KOPT-K1 (cell line): ENCODE data around the gene CALCB.

Experiments used
- H3K27ac ChIP-seq: fragments of 200-600 bp; sonication (generic); 2 replicates; pipeline ENCODE4 v1.5.1; 2016; ENCODE audit warnings: antibody characterized with exemption, mild to moderate bottlenecking, low read depth, low read length; ENCODE audit not compliant: poor library complexity, severe bottlenecking
- H3K36me3 ChIP-seq: fragments of 200-600 bp; sonication (generic); 2 replicates; pipeline ENCODE4 v1.5.1; 2017; ENCODE audit warnings: antibody characterized with exemption, mild to moderate bottlenecking, low read length, moderate library complexity; ENCODE audit not compliant: insufficient read depth
- H3K9me3 ChIP-seq: fragments of 200-600 bp; sonication (generic); 2 replicates; pipeline ENCODE4 v1.5.1; 2017; ENCODE audit warnings: antibody characterized with exemption, low read length, mild to moderate bottlenecking; ENCODE audit not compliant: insufficient read depth, poor library complexity, severe bottlenecking

The CALCB gene

DNA sequence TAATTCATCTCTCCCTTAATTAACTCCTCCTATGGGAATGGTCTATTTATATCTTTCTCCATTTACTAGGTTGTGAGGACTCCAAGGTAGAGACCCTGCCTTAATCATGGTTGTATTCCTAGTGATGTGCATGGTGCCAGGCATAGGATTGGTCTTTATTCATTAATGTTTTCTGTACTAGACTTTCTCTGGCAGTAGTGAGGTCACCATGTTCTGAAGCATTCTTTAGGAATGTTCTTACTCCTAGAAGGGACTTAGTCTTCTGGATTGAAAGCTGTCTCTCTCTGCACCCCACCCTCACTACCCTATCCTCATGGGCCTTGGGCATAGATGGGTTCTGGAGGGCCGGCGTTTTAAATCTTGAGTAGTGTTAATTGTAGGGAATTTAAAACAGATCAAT, 30.8 kb downstream of the CALCB start:
- no peaks in the 10 kb centered on the region for H3K9me3 ChIP-seq
- H3K27ac ChIP-seq = no peak overlapping the region
- H3K36me3 ChIP-seq = no peaks in the 10 kb centered on the region

DNA sequence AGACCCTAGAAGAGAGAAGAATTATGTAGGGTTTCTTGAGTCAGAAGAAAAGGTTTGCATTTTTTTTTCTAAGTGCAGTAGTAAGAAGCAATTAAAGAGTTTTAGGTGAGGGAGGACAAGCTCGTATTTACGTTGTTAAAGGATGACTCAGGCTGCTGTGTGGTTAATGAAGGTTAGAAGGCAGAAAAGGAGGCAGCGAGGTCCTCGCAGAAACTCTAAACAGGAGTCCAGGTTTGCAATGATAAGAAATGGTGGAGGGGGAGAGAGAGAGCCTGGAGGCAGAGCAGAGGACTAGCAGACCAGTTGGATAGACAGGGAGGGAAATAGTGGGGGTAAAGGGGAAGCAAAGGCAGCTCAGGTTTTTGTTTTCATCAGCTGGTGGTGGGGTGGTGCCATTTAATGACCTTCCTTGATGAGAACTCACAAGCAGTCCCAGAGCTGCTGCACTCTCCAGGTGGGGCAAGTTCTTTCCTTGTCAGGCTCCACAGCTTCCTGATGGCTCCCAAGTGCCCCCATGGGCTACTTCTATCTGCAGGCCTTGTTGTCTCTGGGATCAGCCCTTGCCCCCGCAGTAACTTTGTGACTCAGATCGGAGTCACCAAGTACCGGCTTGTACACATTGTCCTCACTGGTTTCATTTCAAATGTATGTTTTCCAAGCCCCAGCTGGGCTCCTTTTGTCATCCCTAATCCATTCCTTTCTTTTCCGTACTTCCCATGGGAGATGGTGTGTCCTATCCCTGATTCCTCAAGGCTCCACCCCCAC, 33.0 kb downstream of the CALCB start:
- H3K27ac ChIP-seq = no peak overlapping the region

GRCh38 chr11:15107730-15108515, 34.5 kb downstream of the CALCB start:
- no peaks in the 10 kb centered on the region for H3K9me3 ChIP-seq
- H3K36me3 ChIP-seq = no peaks in the 10 kb centered on the region
- no peak overlapping the region for H3K27ac ChIP-seq

More for the DNA sequence above, 33.0 kb downstream of the CALCB start:
- Histone ChIP-seq H3K36me3 (no peaks in the 10 kb centered on the region), H3K9me3 (no peaks in the 10 kb centered on the region)

DNA sequence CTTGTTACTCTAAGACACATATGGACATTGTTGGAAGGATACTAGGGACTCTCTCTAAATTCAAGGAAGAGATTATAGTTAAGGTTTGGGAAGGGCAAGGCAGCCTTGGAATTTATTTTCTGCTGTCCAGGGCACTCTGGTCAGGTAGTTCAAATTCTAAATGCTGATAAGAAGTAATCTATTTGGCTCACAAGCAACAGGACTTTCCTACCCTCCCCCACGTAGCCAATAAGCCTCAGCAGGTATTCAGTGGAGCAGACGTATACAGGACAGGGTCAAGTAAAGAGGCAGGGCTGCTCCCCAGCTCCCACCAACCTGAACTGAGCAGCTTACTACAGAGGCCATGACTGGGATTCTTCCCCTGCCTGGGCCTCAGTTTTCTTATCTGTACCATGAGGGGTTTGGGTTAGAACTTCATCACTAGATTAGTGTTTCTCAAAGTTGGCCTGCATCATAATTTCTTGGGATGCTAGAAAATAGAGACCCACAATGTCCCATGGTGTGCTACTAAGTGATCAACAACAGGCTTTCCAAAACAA, 35.3 kb downstream of the CALCB start:
- Histone ChIP-seq H3K9me3 (no peaks in the 10 kb centered on the region), H3K27ac (no peak overlapping the region), H3K36me3 (no peaks in the 10 kb centered on the region)

DNA sequence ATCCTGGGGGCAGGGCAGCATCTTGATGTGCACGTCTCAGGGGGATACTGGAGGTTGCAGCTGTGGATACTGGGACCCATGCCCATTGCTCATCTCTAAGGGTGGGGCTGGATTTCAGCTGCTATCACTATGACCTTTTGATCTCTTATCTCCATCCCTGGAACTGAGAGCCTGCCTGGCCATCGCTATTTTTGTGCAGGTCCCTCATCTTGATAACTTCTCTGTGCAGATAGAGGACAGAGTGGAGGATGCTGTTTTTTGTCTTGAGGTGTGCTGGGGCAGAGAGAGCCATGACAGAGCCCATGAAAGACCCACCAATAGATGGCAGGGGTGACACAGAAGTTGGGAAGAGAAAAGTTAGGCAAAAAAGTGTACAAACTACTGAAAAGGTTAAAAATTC, 36.2 kb downstream of the CALCB start:
- Histone ChIP-seq H3K27ac (no peak overlapping the region), H3K36me3 (no peaks in the 10 kb centered on the region), H3K9me3 (no peaks in the 10 kb centered on the region)

DNA sequence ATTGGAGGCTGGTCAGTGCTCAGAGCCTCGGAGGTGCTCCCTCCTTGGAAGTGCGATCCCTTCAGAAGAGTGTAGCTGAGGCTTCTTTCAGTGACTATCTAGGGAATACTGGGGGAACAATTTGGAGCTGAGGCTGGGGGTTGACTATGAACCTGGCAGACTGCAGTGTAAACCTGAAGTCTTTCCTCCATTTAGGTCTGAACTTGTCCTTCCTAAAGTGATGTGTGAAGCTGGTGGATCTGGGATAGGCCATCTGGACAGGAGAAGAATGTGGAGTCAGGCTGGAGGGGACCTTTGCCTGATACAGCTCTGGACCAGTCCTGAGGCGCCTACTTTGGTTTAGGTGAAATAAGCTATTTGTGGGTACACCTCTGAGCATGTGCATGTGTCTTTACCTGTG, 37.8 kb downstream of the CALCB start:
- H3K9me3 ChIP-seq = no peaks in the 10 kb centered on the region
- H3K27ac ChIP-seq = no peak overlapping the region
- no peaks in the 10 kb centered on the region for H3K36me3 ChIP-seq

GRCh38 chr11:15112131-15112541, 38.7 kb downstream of the CALCB start:
- no peak overlapping the region for H3K27ac ChIP-seq
- no peaks in the 10 kb centered on the region for H3K9me3 ChIP-seq
- no peaks in the 10 kb centered on the region for H3K36me3 ChIP-seq

DNA sequence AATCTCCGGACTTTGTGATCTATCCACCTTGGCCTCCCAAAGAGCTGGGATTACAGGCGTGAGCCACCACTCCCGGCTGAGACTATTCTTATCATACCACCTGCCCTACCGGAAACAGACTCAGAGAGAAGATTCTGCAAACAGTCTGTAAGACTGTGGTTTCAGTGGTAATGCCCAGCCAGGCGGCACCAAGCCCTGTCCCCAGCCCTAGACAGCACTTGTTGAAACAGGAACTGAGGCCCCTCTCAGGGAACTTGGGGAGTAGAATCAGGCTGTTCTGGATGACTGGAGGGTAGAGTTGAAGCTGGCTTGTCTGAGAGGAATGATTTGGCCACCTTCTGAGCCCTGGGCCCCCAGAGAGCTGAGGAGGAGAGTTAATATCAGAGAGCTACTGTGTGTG, 40.0 kb downstream of the CALCB start:
- no peaks in the 10 kb centered on the region for H3K36me3 ChIP-seq
- H3K9me3 ChIP-seq = no peaks in the 10 kb centered on the region
- H3K27ac ChIP-seq = peak overlapping the region; percentile 19

- Histone ChIP-seq H3K27ac (peak within 1 kb of the TSS; percentile 19), H3K9me3 (no peaks in the 10 kb centered on the region)
These were observed 41.4 kb downstream of the CALCB start, which contains the start of gene INSC for GRCh38 chr11:15114501-15115475. Gene INSC (plus strand): TSS chr11:15114923. CDS start chr11:15149175, 34,252 bp downstream.

DNA sequence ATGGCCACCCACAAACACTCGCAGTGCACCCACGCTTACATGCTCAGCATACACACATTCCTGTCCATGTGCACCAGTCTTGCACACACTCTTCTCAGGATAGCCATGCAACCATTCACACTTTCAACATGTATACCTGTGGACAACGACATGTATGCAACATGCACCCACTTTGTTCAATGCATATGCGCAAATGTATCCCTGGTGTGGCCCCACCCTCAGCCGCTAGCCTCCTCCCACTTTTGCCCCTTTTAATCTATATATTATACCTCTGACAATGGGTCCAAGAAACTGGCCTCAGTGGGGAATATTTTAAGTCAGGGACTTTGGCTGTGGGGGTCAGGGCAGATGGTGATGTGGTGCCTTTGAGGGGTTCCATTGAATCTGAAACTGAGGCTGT, 42.3 kb downstream of the CALCB start:
- H3K36me3 ChIP-seq = no peaks in the 10 kb centered on the region
- H3K9me3 ChIP-seq = no peaks in the 10 kb centered on the region
- no peak overlapping the region for H3K27ac ChIP-seq

More at GRCh38 chr11:15114501-15115475, 41.4 kb downstream of the CALCB start, which contains the start of gene INSC:
- H3K36me3 ChIP-seq = no peaks in the 10 kb centered on the region

DNA sequence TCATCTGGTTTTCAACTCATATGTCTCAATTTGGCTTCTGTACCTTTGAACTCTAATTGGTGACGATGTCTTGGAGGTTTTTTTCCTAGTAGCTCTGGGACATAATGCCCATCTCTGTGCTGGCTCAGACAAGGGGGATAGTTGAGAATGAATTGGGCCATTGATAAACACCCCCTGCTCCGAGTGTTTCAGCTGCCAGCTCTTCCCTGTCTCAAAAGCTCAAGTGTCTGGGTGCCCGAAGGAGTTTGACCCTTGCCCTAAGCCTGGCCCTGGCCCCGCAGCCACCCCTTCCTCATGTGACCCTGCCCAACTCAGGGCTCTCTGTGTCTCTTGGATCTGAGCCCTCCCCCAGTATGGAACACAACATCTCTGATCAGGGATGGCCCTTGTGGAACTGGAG, 44.4 kb downstream of the CALCB start:
- no peak overlapping the region for H3K27ac ChIP-seq
- no peaks in the 10 kb centered on the region for H3K9me3 ChIP-seq
- H3K36me3 ChIP-seq = no peaks in the 10 kb centered on the region

DNA sequence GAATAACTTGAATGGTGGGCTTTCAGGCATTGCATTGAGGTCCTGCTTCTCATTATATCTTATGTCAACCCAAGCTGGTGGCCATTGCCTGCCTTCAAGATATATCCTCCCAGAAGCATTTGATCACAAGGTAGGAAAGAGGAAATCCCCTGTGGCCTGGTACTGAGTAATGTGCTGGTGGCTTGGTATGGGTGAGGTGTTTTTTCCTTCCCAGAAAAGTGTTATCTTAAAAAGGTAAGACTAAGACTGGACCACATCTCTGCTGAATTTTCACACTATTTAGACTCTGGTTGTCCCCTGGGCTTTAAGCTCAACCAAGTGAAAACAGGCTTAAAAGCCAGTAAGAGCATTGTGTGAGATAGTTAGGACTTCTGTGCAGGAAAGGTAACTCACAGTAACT, 45.0 kb downstream of the CALCB start:
- Histone ChIP-seq H3K27ac (no peak overlapping the region), H3K36me3 (no peaks in the 10 kb centered on the region), H3K9me3 (no peaks in the 10 kb centered on the region)

DNA sequence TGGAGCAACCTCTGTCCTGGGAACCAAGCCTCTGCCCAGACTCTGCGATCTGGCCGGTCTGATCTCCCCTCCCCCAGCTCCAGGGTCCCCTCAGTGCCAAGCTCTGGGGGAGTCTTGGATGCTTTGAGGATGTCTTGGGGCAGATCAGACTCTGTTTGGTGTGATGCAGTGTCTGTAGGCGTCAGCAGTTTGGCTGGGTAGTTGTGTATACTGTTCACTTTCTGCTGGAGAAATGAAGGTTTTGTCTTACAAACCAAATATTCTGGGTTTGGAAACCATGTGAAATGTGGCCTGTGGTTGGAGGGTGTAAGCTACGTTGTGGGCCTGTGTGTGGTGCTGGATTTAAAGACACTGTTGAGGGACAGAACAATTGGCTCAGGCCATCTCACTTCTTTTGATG, 46.0 kb downstream of the CALCB start:
- Histone ChIP-seq H3K9me3 (no peaks in the 10 kb centered on the region), H3K36me3 (no peaks in the 10 kb centered on the region), H3K27ac (no peak overlapping the region)

DNA sequence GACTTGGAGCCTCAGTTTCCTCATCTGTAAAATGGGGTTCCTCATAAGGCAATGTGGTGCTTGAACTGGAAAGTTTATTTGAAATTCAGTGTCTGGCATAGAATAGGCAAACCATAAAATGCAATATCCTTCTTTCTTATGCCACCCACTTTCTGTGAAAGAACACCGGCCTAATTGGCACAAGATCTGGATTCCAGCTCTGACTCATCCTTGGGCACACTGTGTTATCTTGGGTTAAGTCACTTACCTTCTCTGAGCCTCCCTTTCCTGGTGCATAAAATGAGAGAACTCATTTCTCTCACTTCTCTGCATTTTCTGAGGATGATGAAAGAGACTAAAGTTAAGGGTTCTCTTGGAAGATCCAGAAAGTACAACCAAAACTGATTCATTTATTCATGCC, 46.4 kb downstream of the CALCB start:
- Histone ChIP-seq H3K36me3 (no peaks in the 10 kb centered on the region), H3K27ac (no peak overlapping the region), H3K9me3 (no peaks in the 10 kb centered on the region)
